Activated CD4-positive, alpha-beta T cell treated with anti-CD3 and anti-CD28 coated beads for 36 hours (primary cell): Measurements from ENCODE around the gene NFKB1. TPM values are rescaled to one million over a fixed set of nuclear protein-coding genes. Genes with fewer than 3 reads are reported as not detected.

Experiments
- ATAC-seq: fragments of 200-7000 bp; cut with Tn5 transposase; one replicate; pipeline ENCODE4 v1.10.0; 2021; ENCODE audit warnings: mild to moderate bottlenecking, moderate library complexity
- CTCF ChIA-PET: fragments of 350-600 bp; sonication (Branson Sonifier 250); formaldehyde crosslinking; loops from one replicate; lab custom pipeline; 2021; ENCODE audit warnings: antibody characterized with exemption; lab: Charles Lee
- POLR2A ChIA-PET: fragments of 350-600 bp; sonication (Branson Sonifier 250); formaldehyde crosslinking; loops from one replicate; lab custom pipeline; 2021; ENCODE audit warnings: antibody characterized with exemption, inconsistent platforms; lab: Charles Lee
- DNase-seq: peaks from one replicate; pipeline ENCODE4 v3.0.0-alpha.2; 2020
- H3K27ac Mint-ChIP-seq: one replicate; pipeline ENCODE4 v1.8.0; 2021; ENCODE audit warnings: mixed read lengths
- H3K27me3 Mint-ChIP-seq: one replicate; pipeline ENCODE4 v1.8.0; 2021; ENCODE audit warnings: mixed read lengths
- H3K36me3 Mint-ChIP-seq: one replicate; pipeline ENCODE4 v1.8.0; 2021; ENCODE audit warnings: low read depth, mixed read lengths
- H3K4me1 Mint-ChIP-seq: one replicate; pipeline ENCODE4 v1.8.0; 2021; ENCODE audit warnings: mixed read lengths
- H3K4me3 Mint-ChIP-seq: one replicate; pipeline ENCODE4 v1.8.0; 2021; ENCODE audit warnings: mild to moderate bottlenecking, moderate library complexity, mixed read lengths
- H3K9me3 Mint-ChIP-seq: one replicate; pipeline ENCODE4 v1.8.0; 2021; ENCODE audit warnings: low read depth, mixed read lengths
- intact Hi-C, 2 experiments: fragments of 100-400 bp; cut with DNase I in 1 of 2; cut with micrococcal nuclease in 1 of 2; formaldehyde crosslinking; loops; one replicate each; pipeline versions ENCODE4 v1.14.2 to v1.15.1; 2022 to 2024; cut with DNase I, micrococcal nuclease
- total RNA-seq, 2 experiments: library from RNA; stranded (reverse); gene quantifications; one replicate each; pipeline ENCODE4 v1.2.3, GENCODE V29; 2021

The NFKB1 gene
- total RNA-seq, 2 experiments from 2014 or later: 167 to 174 TPM

GRCh38 chr4:102665527-102665926 lies 164.4 kb downstream of the NFKB1 start:
- Mint-ChIP-seq H3K27ac (no peak overlapping the region), H3K4me1 (no peaks in the 10 kb centered on the region), H3K9me3 (no peaks in the 10 kb centered on the region), H3K27me3 (no peaks in the 10 kb centered on the region), H3K36me3 (peaks cover 21% of the 10 kb centered on the region), H3K4me3 (no peak overlapping the region)
- intact Hi-C loops: no loop called here
- ChIA-PET CTCF (interaction anchor here (0.7 kb wide), 1 partner anchor 451 kb away, joined by 3 read pairs; no protein-coding TSS in a partner anchor), POLR2A (no interaction called here)
- ATAC-seq: no peak
- DNase-seq: no peak

Other genes with a start within 250 kb of the NFKB1 start
- 10 to 100 TPM; 46.9 to 53.5 TPM for gene SLC39A8, start 155.9 kb upstream of the NFKB1 start, total RNA-seq